ENCODE data around the gene SEC24B.

DNA sequence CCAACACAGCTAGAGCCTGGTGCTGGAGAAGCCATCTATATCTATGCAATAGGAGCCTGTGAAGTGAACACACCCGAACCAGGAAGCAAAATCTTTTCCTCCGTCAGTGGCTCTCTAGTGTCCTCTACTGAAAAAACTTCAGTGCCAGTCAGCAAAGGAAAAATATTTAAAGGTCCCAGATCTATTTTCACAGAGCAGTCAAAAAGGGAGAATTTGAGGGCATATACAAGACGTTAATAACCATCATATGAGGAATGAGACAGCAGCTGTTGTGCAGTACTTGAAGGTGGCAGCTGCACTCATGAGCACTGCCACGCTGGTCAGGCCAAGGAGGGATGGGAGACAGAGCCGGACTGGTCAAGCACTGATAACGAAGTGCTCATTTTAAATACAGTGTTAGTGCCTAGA, 140.8 kb downstream of the SEC24B start:
- TF ChIP-seq, protein P1, sequence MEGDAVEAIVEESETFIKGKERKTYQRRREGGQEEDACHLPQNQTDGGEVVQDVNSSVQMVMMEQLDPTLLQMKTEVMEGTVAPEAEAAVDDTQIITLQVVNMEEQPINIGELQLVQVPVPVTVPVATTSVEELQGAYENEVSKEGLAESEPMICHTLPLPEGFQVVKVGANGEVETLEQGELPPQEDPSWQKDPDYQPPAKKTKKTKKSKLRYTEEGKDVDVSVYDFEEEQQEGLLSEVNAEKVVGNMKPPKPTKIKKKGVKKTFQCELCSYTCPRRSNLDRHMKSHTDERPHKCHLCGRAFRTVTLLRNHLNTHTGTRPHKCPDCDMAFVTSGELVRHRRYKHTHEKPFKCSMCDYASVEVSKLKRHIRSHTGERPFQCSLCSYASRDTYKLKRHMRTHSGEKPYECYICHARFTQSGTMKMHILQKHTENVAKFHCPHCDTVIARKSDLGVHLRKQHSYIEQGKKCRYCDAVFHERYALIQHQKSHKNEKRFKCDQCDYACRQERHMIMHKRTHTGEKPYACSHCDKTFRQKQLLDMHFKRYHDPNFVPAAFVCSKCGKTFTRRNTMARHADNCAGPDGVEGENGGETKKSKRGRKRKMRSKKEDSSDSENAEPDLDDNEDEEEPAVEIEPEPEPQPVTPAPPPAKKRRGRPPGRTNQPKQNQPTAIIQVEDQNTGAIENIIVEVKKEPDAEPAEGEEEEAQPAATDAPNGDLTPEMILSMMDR (IDR thresholded peaks at IDR 0.05; ENCODE audit: low read depth, low read length), result no peak
- TF ChIP-seq, protein P2, sequence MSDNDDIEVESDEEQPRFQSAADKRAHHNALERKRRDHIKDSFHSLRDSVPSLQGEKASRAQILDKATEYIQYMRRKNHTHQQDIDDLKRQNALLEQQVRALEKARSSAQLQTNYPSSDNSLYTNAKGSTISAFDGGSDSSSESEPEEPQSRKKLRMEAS (IDR thresholded peaks at IDR 0.05; ENCODE audit: low read depth, low read length), result no peak
- TF ChIP-seq POLR2A (IDR thresholded peaks at IDR 0.05; ENCODE audit: extremely low read depth, insufficient read length), result no peak

All from NB4 (cell line).